Ovary (tissue), 9 donors: Measurements from ENCODE around the gene LSS. TPM values are rescaled to one million over a fixed set of nuclear protein-coding genes. Genes with fewer than 3 reads are reported as not detected.

Experiments
- DNase-seq, 5 donors: peaks; one replicate each; pipeline ENCODE4 v3.0.0-alpha.2; 2019 to 2020
- H3K27ac ChIP-seq, 2 donors: fragments of 200-600 bp; one replicate each; pipeline versions ENCODE4 v1.5.1 to v1.8.0; 2019 to 2022
- H3K27me3 ChIP-seq: fragments of 200-600 bp; one replicate; pipeline ENCODE4 v1.8.0; 2022
- H3K36me3 ChIP-seq: fragments of 200-600 bp; sonication (generic); one replicate; pipeline ENCODE4 v1.5.1; 2019
- H3K4me1 ChIP-seq: one replicate; pipeline ENCODE4 v1.8.1; 2013; ENCODE audit warnings: mild to moderate bottlenecking, moderate library complexity; ENCODE audit not compliant: insufficient read depth
- H3K4me3 ChIP-seq: fragments of 200-600 bp; sonication (generic); one replicate; pipeline ENCODE4 v1.5.1; 2017
- H3K9me3 ChIP-seq, 2 donors: fragments of 200-600 bp in 1 of 2; sonication (generic) in 1 of 2; one replicate each; pipeline versions ENCODE4 v1.5.1 to v1.8.1; 2013 to 2019; ENCODE audit warnings: mild to moderate bottlenecking in 1 of 2, moderate library complexity in 1 of 2
- CTCF ChIP-seq, 3 donors: fragments of 450-650 bp in 2 of 3; fragments of 200-600 bp in 1 of 3; IDR thresholded peaks; one replicate each; pipeline versions ENCODE4 v1.5.1 to v1.8.0; 2016 to 2022; ENCODE audit warnings: antibody characterized with exemption in 3 of 3, mild to moderate bottlenecking in 1 of 3
- EP300 ChIP-seq: sonication (generic); formaldehyde crosslinking; IDR thresholded peaks from one replicate; pipeline ENCODE4 v1.6.1; 2017; ENCODE audit warnings: antibody characterized with exemption
- POLR2A ChIP-seq: fragments of 450-650 bp; IDR thresholded peaks from one replicate; pipeline ENCODE4 v1.6.1; 2017; ENCODE audit warnings: antibody characterized with exemption, mild to moderate bottlenecking, moderate library complexity
- WGBS, 3 donors: extraction: QIAGEN DNeasy Blood & Tissue Kit in 1 of 3; methylation state at CpG; one replicate each; pipeline versions ENCODE4 v1.1.5 to v1.1.7; 2013 to 2017; 5-methylcytosine and 5-hydroxymethylcytosine counted together
- intact Hi-C, 4 donors: fragments of 100-400 bp; cut with DNase I; formaldehyde crosslinking; loops; one replicate each; pipeline versions ENCODE4 v1.11.0 to v1.15.1; 2022 to 2023
- polyA plus RNA-seq, 2 donors: library from polyadenylated mRNA; stranded (reverse); fragments of 200-250 nt in 1 of 2; fragments of 350-450 nt in 1 of 2; fragmentation: Illumina TruSeq in 1 of 2; extraction: RNeasy Lipid Tissue Mini Kit (QIAGEN cat#74804) in 1 of 2; gene quantifications; one replicate each; pipeline ENCODE4 v1.2.3, GENCODE V29; 2013 to 2014
- total RNA-seq, 7 donors: library from RNA; depleted of rRNA in 2 of 7; stranded (reverse); fragments of >200 nt in 2 of 7; fragmentation: NEBNext Ultra II Directional in 3 of 7; extraction: Animal tissue kit (Norgen Biotek cat#: 25700) in 3 of 7; gene quantifications; one replicate each; pipeline versions ENCODE4 v1.1.0 to v1.2.4, GENCODE V29; 2016 to 2023
- donor health status: DM: no; HTN: no; CAD: no; lungs with moderate emphysema.
- donor health status: DM: no; HTN: no; CAD: no.
- donor health status: Bipolar disorder and iron deficiency.
- donor health status: DM: yes; HTN: yes; CAD: no.
- donor health status: DM: no; HTN: no; CAD: no.
- donor health status: DM: yes; HTN: yes; CAD: no.

The LSS gene
- total and polyA plus RNA-seq, 9 donors, result 19.8 to 201 (median 76.0) TPM

GRCh38 chr21:46168238-46168637 is 60.3 kb downstream of the LSS start:
- H3K4me3 ChIP-seq, result no peak overlapping the region
- intact Hi-C loops, result no loop called here
- no peak for TF ChIP-seq POLR2A
- H3K4me1 ChIP-seq, result no peaks in the 10 kb centered on the region
- DNase-seq, result peak in 2 of 5 donors; percentile 11 to 25
- no peaks in the 10 kb centered on the region for H3K27me3 ChIP-seq
- no peaks in the 10 kb centered on the region for H3K9me3 ChIP-seq
- H3K27ac ChIP-seq, result no peak overlapping the region
- 75 to 82% (median 77%) methylated on average over 14 of the region's 14 CpGs for WGBS, 3 donors
- no peaks in the 10 kb centered on the region for H3K36me3 ChIP-seq

GRCh38 chr21:46165098-46165497 is 63.5 kb downstream of the LSS start:
- no peaks in the 10 kb centered on the region for H3K36me3 ChIP-seq
- TF ChIP-seq CTCF (IDR thresholded peaks at IDR 0.05) (no peak), EP300 (no peak), POLR2A (no peak)

GRCh38 chr21:46163380-46163779 is 65.2 kb downstream of the LSS start:
- intact Hi-C loops, result no loop called here

More at GRCh38 chr21:46165098-46165497, 63.5 kb downstream of the LSS start:
- Histone ChIP-seq H3K9me3 (no peaks in the 10 kb centered on the region), H3K4me3 (no peak overlapping the region), H3K27ac (no peak overlapping the region), H3K4me1 (no peaks in the 10 kb centered on the region), H3K27me3 (no peaks in the 10 kb centered on the region)
- intact Hi-C loops, result no loop called here
- no peak for DNase-seq

GRCh38 chr21:46161633-46162592 is 66.7 kb downstream of the LSS start:
- Histone ChIP-seq H3K4me1 (no peaks in the 10 kb centered on the region), H3K27ac (no peak overlapping the region), H3K4me3 (no peak overlapping the region), H3K36me3 (no peaks in the 10 kb centered on the region), H3K27me3 (no peaks in the 10 kb centered on the region), H3K9me3 (no peaks in the 10 kb centered on the region)
- peak in 3 of 5 donors; percentile 19 to 39 (median 23) for DNase-seq
- TF ChIP-seq POLR2A (no peak), EP300 (no peak), CTCF (IDR thresholded peaks at IDR 0.05) (no peak)
- intact Hi-C loops, result no loop called here
- WGBS, 3 donors, result 65 to 95% (median 91%) methylated on average over 70 to 72 of the region's 72 CpGs

More at GRCh38 chr21:46163380-46163779, 65.2 kb downstream of the LSS start:
- Histone ChIP-seq H3K36me3 (no peaks in the 10 kb centered on the region), H3K9me3 (no peaks in the 10 kb centered on the region), H3K27ac (no peak overlapping the region), H3K4me1 (no peaks in the 10 kb centered on the region), H3K27me3 (no peaks in the 10 kb centered on the region), H3K4me3 (no peak overlapping the region)
- TF ChIP-seq CTCF (IDR thresholded peaks at IDR 0.05), result no peak
- no peak for TF ChIP-seq POLR2A
- no peak for TF ChIP-seq EP300
- 65 to 77% (median 74%) methylated on average over 4 of the region's 4 CpGs for WGBS, 3 donors
- DNase-seq, result no peak
